GM12801 (cell line): Measurements from ENCODE around the gene PCCA.

Experiments
- CTCF ChIP-seq: IDR thresholded peaks from one replicate; pipeline ENCODE4 v1.5.1; 2011; ENCODE audit warnings: control low read depth; ENCODE audit not compliant: insufficient read length; ENCODE audit errors: extremely low read depth

The PCCA gene

GRCh38 chr13:100573121-100573520, 484.2 kb downstream of the PCCA start:
- TF ChIP-seq CTCF: no peak
